ENCODE results near the gene SEC14L5. TPM values are rescaled to one million over a fixed set of nuclear protein-coding genes. Genes with fewer than 3 reads are reported as not detected.
"Not testable (repeated sequence)": the region's sequence is repeated elsewhere in the genome, so short reads cannot be mapped to it uniquely, and the experiment has no call there.

The SEC14L5 gene
- total RNA-seq, 1 donor from 2014 or later, result 5.7 TPM

DNA sequence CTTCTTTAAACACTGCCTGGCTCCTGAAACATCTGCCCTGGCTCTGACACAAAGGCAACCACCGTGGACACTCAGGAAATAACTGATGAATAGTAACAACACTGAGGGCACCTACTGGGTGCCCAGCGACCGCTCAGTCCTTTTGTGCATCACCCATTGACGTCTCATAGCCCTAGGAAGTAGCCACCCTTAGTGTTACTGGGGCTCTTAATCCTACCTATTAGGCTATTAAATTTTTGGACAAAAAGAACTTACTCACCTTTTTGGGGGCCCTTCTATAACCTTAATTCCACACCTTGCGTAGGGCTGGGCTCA lies 32.9 kb upstream of the SEC14L5 start:
- intact Hi-C loops (cut with DNase I), result no loop called here

DNA sequence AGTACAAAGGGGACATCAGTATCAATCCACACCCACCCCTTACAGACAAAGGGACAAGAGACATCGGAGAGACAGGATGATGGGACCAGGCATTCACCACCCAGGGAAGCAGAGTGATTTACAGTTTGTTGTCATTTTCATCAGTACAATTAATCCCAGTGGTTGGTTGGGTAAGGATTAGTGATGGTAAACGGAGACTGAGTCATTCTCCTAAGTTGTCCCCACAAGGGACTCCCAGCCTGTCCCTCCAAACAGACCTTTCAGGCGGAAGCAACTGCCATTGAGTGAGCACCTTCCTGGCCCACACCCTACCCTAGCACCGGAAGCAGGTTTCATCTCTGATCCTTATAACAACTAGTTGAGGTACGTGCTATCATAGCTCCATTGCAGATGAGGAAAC lies 32.3 kb upstream of the SEC14L5 start:
- no peak for DNase-seq (ENCODE audit: low spot score in 2 of 2)
- no peak overlapping the region for H3K4me3 ChIP-seq
- TF ChIP-seq, protein P1, sequence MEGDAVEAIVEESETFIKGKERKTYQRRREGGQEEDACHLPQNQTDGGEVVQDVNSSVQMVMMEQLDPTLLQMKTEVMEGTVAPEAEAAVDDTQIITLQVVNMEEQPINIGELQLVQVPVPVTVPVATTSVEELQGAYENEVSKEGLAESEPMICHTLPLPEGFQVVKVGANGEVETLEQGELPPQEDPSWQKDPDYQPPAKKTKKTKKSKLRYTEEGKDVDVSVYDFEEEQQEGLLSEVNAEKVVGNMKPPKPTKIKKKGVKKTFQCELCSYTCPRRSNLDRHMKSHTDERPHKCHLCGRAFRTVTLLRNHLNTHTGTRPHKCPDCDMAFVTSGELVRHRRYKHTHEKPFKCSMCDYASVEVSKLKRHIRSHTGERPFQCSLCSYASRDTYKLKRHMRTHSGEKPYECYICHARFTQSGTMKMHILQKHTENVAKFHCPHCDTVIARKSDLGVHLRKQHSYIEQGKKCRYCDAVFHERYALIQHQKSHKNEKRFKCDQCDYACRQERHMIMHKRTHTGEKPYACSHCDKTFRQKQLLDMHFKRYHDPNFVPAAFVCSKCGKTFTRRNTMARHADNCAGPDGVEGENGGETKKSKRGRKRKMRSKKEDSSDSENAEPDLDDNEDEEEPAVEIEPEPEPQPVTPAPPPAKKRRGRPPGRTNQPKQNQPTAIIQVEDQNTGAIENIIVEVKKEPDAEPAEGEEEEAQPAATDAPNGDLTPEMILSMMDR (IDR thresholded peaks at IDR 0.05), result no peak
- intact Hi-C loops (cut with DNase I), result no loop called here
- peaks cover 9 to 14% of the 10 kb centered on the region in 2 donors for H3K9me3 ChIP-seq
- no peaks in the 10 kb centered on the region for H3K27me3 ChIP-seq
- H3K27ac ChIP-seq, result no peak overlapping the region
- no peaks in the 10 kb centered on the region for H3K4me1 ChIP-seq
- peaks cover 0 to 1% of the 10 kb centered on the region in 2 donors for H3K36me3 ChIP-seq

More for the DNA sequence above, 32.9 kb upstream of the SEC14L5 start:
- TF ChIP-seq, protein P1 (IDR thresholded peaks at IDR 0.05), result no peak
- no peaks in the 10 kb centered on the region for H3K36me3 ChIP-seq
- no peak for DNase-seq (ENCODE audit: low spot score in 2 of 2)
- peaks cover 9 to 14% of the 10 kb centered on the region in 2 donors for H3K9me3 ChIP-seq
- H3K27me3 ChIP-seq, result no peaks in the 10 kb centered on the region
- no peak overlapping the region for H3K27ac ChIP-seq
- H3K4me1 ChIP-seq, result no peaks in the 10 kb centered on the region
- H3K4me3 ChIP-seq, result no peak overlapping the region

DNA sequence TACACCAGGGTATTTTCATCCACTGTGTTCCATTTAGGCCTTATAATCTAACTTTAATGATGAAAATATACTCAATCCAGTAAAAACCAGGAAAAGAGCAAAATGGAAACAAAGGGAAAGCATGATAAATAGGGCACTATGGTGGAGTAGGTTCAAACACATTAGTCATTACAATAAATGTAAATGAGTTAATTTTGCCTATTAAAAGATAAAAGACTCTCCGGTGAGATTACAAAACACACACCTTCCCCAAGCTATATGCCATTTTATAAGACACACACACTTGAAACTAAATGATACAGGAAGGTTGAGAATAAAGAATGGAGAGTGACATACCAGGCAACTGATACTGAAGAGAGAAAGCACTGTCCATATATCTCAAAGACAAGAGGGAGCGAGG lies 31.2 kb upstream of the SEC14L5 start:
- Histone ChIP-seq H3K27ac (no peak overlapping the region), H3K27me3 (no peaks in the 10 kb centered on the region), H3K4me1 (no peaks in the 10 kb centered on the region), H3K4me3 (no peak overlapping the region), H3K9me3 (peaks cover 9 to 14% of the 10 kb centered on the region in 2 donors), H3K36me3 (peaks cover 0 to 4% of the 10 kb centered on the region in 2 donors)
- TF ChIP-seq, protein P1 (IDR thresholded peaks at IDR 0.05), result no peak
- intact Hi-C loops (cut with DNase I), result no loop called here
- DNase-seq (ENCODE audit: low spot score in 2 of 2), result no peak

DNA sequence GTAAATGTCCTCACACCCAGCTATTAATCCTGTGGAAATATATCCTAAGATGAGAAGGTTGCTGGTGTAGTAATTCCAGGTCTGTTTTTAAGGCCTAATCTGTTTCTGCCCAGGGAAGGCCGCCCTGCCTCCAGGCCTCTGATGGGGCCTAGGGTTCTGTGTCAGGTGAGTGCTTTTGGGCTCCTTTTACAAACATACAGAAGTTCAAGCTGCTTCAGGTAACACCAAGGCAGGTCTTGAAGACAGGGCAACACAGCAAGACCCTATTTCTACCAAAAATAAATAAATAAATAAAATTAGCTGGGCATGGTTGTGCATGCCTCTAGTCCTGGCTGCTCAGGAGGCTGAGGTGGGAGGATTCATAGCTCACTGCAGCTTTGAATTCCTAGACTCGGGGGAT lies 30.5 kb upstream of the SEC14L5 start:
- Histone ChIP-seq H3K36me3 (peaks cover 0 to 4% of the 10 kb centered on the region in 2 donors), H3K27ac (no peak overlapping the region), H3K4me3 (no peak overlapping the region), H3K27me3 (no peaks in the 10 kb centered on the region), H3K4me1 (no peaks in the 10 kb centered on the region), H3K9me3 (peaks cover 9 to 14% of the 10 kb centered on the region in 2 donors)
- DNase-seq (ENCODE audit: low spot score in 2 of 2), result no peak
- intact Hi-C loops (cut with DNase I), result no loop called here
- TF ChIP-seq, protein P1 (IDR thresholded peaks at IDR 0.05), result no peak

GRCh38 chr16:4928227-4928626 lies 29.9 kb upstream of the SEC14L5 start:
- H3K9me3 ChIP-seq, result peaks cover 9 to 14% of the 10 kb centered on the region in 2 donors
- no peak for DNase-seq (ENCODE audit: low spot score in 2 of 2)
- TF ChIP-seq, protein P1 (IDR thresholded peaks at IDR 0.05), result no peak
- intact Hi-C loops (cut with DNase I), result no loop called here
- H3K27me3 ChIP-seq, result no peaks in the 10 kb centered on the region
- no peak overlapping the region for H3K27ac ChIP-seq
- H3K4me3 ChIP-seq, result no peak overlapping the region
- no peaks in the 10 kb centered on the region for H3K4me1 ChIP-seq
- peaks cover 0 to 4% of the 10 kb centered on the region in 2 donors for H3K36me3 ChIP-seq

GRCh38 chr16:4929619-4930018 lies 28.5 kb upstream of the SEC14L5 start:
- intact Hi-C loops (cut with DNase I); DNase-seq (ENCODE audit: low spot score in 2 of 2): not testable (repeated sequence)
- H3K9me3 ChIP-seq, result peaks cover 9 to 14% of the 10 kb centered on the region in 2 donors

More at GRCh38 chr16:4929619-4930018, 28.5 kb upstream of the SEC14L5 start:
- not testable (repeated sequence) for H3K27ac ChIP-seq, H3K4me1 ChIP-seq, H3K36me3 ChIP-seq, H3K27me3 ChIP-seq, H3K4me3 ChIP-seq
